Hematopoietic multipotent progenitor cell treated with erythropoietin and hydrocortisone succinate and interleukin-3 and kit ligand, for 8 days (in vitro differentiated cells): ENCODE data around the gene MSRB1.

Experiments used
- DNase-seq: peaks from one replicate; pipeline ENCODE4 v3.0.0-alpha.2; 2015

MSRB1 gene

GRCh38 chr16:1895949-1896675 is 46.9 kb downstream of the MSRB1 start:
- DNase-seq: no peak

GRCh38 chr16:1895068-1895467 is 47.9 kb downstream of the MSRB1 start:
- no peak for DNase-seq

- no peak for DNase-seq
These were observed 52.3 kb downstream of the MSRB1 start for GRCh38 chr16:1890708-1891050.

- no peak for DNase-seq
These were observed 52.8 kb downstream of the MSRB1 start for GRCh38 chr16:1890024-1890707.
